DMS 273 (cell line): ENCODE measurements around the gene MYO1F.
"Not testable (repeated sequence)": the region's sequence is repeated elsewhere in the genome, so short reads cannot be mapped to it uniquely, and the experiment has no call there.

Experiments used
- DNase-seq: peaks from one replicate; lab custom pipeline; 2025; ENCODE audit not compliant: unreplicated experiment; lab: John Stamatoyannopoulos, UW

MYO1F gene

DNA sequence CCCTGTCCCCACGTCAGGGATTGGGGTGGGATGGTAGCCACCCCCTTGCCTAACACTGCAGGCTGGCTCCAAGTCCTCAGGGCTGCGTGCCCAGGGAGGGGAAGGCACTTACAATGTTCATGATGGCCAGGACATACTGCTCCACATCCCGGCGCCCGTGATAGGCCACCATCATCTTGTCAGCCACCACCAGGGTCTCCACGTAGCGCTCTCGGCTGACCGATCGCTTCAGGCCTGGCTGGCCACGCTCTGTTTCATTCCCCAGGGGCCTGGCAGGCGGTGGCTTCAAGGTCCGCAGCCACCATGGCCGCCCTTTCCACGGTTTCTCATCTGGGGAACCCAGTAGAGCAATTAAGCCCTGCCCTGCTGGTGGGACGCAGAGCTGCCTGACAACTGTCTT lies 23.6 kb upstream of the MYO1F start:
- DNase-seq: no peak

DNA sequence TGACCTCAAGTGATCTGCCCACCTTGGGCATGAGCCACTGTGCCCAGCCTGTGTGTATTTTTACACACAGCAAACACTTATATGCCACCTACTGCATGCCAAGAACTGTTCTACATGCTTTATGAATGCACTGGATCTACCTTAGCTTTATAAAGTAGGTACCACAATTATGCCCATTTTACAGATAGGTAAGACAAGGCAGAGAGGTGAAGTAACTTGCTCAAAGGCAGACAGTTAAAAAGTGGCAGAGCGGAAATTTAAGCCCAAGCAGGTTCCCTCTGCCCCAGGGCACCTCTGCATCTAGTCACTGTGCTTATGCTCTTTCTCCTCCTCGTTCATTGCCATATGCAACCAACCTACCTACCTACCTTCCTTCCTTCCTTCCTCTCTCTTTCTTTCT lies 22.8 kb upstream of the MYO1F start:
- no peak for DNase-seq

- DNase-seq: no peak
Observed at GRCh38 chr19:8596168-8596567, 18.9 kb upstream of the MYO1F start.

- no peak for DNase-seq
Observed at GRCh38 chr19:8595651-8596050, 18.4 kb upstream of the MYO1F start.

- no peak for DNase-seq
Observed at GRCh38 chr19:8593931-8594330, 16.7 kb upstream of the MYO1F start.

GRCh38 chr19:8592231-8593009 lies 15.2 kb upstream of the MYO1F start:
- DNase-seq: peak; percentile 67

DNA sequence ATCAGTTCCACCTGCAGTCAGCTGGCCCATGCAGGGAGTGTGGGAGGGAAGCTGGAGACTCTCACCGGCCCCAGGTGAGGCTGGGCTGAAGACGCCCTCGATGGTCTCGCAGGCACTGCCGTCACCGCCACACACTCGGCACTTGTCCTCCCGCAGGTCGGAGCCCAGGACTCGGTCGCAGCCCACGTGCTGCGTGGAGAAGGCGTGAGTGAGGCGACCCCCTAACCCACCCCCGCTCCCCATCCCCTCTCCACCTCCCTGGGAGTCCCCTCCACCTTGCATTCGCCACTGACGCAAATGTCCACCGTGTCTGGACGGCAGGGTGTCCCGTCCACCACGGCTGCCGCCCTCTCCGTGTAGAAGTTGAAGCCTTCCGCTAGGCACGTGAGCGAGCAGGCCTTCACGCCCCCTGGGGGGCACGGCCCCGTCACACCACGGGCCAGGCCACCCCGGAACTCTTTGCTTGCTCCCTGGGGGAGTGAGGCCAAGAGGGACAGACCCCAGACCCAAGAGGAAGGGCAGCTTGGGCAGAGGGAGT lies 12.0 kb upstream of the MYO1F start:
- DNase-seq: no peak

GRCh38 chr19:8585894-8586750 lies 8.9 kb upstream of the MYO1F start:
- peak; percentile 70 for DNase-seq

GRCh38 chr19:8584965-8585893 lies 8.0 kb upstream of the MYO1F start:
- DNase-seq: no peak

DNA sequence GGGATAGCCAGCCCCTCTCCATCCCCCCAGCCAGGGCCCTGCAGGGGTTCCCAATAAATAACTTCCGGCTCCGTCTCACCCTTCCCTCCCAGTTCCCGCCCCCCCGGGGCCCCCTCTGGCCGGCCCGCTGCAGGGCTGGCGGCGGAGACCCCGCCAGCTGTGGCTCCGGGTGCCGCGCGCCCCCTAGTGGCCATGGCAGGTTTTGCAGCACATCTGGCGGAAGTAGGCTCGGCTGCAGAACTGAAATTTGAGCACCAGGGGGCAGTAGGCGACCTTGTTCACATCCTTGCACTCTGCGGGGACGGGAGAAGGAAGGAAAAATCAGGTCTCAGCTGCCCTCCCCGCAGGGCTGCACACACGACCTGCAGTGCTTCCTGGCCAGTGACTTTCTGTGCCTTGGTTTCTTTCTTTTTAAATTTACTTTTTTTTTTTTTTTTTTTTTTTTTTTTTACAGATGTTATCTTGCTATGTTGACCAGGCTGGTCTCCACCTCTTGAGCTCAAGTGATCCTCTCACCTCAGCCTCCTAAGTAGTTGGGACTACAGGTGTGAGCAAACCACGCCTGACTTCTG lies 3.6 kb upstream of the MYO1F start:
- peak; percentile 87 for DNase-seq

GRCh38 chr19:8578642-8579265 lies 1.5 kb upstream of the MYO1F start:
- peak; percentile 87 for DNase-seq

DNA sequence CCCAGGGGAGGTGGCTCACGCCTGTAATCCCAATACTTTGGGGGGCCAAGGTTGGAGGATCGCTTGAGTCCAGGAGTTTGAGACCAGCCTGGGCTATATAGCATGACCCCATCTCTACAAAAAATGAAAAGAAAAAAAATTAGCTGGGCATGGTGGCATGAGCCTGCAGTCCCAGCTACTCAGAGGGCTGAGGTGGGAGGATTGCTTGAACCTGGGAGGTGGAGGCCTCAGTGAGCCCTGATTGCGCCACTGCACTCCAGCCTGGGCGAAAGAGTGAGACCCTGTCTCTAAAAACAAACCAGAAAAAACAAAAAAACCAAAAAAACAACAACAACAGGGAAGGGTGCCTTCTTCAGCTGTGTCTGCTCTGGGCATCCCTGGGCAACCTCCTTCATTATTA lies 499 bp upstream of the MYO1F start:
- no peak for DNase-seq

GRCh38 chr19:8576273-8576993 lies 809 bp downstream of the MYO1F start:
- DNase-seq: no peak

DNA sequence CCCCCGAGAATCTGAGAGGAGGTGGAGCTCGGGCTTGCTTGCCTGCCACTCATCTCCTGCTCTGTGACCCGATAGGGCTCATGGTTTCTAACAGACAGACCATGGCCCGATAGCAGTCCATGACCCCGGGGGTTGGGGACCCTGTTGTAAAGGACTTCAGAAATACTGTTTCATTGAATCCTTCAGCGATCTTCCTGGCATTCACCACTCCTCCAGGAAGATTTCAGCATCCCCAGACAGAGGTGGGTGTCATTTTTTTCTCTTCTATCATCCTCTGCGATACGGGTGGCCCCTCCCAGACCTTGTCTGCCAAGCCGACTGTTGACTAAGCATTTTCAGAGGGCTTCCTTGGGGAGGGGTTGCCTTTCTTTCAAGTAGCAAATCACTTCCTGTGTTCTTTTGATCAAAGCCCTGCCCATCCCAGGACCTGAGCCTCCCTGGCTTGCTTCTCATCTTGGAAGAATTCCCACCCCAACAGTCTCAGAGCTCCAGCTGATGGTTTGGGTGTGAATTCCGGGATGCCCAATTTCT lies 1.7 kb downstream of the MYO1F start:
- no peak for DNase-seq

DNA sequence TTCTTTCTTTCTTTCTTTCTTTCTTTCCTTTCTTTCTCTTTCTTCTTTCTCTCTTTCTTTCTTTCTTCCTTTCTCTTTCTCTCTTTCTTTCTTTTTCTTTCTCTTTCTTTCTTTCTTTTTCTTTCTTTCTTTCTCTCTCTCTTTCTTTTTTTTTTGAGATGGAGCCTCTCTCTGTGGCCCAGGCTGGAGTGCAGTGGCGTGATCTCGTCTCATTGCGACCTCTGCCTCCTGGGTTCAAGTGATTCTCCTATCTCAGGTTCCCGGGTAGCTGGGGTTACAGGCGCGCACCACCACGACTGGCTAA lies 2.7 kb downstream of the MYO1F start:
- not testable (repeated sequence) for DNase-seq

DNA sequence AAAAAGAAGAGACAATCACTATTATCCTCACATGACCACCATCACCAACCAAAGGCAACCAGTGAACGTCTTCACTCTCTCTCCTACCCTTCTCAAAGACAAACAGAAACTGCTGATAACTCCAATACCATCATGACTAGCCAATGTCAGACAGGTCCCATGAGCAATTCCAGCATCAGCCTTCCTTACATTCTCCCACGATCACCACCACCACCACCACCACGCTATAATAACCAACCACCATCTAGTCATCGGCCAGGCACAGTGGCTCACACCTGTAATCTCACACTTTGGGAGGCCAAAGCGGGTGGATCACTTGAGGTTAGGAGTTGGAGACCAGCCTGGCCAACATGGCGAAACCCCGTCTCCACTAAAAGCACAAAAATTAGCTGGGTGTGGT lies 3.9 kb downstream of the MYO1F start:
- no peak for DNase-seq

- no peak for DNase-seq
Observed at GRCh38 chr19:8571006-8571411, 6.2 kb downstream of the MYO1F start.

DNA sequence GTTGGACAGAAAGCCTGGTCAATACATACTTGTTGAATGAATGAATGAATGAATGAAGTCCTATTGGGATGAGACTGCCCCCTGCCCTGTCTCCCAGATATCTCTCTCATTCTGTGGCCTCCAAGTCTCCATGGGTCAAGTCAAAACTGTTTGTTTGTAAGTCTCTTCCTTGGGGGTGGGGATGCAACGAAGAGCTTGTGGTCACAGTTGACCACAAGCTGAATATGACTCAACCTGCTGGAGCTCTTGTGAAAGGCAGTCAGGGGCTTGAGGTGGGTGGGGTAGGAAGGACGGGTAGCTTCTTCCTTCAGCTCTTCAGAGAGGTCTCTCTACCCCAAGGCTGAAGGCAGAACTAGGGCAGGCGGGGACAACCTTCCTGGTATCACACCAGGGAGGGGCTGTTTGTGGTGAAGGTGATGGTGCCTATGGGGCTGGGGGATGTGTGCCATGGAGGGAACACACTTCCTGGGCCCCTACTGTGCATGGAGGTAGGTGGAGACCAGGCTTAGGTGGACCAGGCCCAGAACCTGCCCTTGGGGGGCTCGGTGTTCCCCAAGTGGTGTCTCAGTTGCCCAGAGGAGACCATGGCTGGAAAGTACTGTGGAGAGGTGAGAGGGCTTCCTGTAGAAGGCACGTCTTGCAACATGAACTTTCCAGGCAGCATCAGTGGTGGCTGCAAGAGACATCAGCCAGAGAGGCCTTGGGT lies 8.0 kb downstream of the MYO1F start:
- DNase-seq: no peak
